Small intestine (tissue), 7 donors: ENCODE results near the gene CCDC93. TPM values are rescaled to one million over a fixed set of nuclear protein-coding genes. Genes with fewer than 3 reads are reported as not detected.
"Not testable (repeated sequence)": the region's sequence is repeated elsewhere in the genome, so short reads cannot be mapped to it uniquely, and the experiment has no call there.

Experiments
- DNase-seq, 2 donors: peaks; one replicate each; pipeline versions ENCODE4 v3.0.0 to v3.0.0-alpha.2; 2013
- FAIRE-seq: peaks from 2 replicates; lab custom pipeline; 2012; peaks lifted over from hg19 to GRCh38; lab: Jason Lieb, UNC
- H3K27ac ChIP-seq, 3 donors: one replicate each; pipeline ENCODE4 v1.5.1; 2013; ENCODE audit warnings: low read length in 2 of 3, mild to moderate bottlenecking in 2 of 3, control low read depth in 1 of 3, inconsistent platforms in 1 of 3, low read depth in 1 of 3, moderate library complexity in 1 of 3
- H3K27me3 ChIP-seq, 3 donors: one replicate each; pipeline ENCODE4 v1.6.1; 2013; ENCODE audit warnings: low read length in 3 of 3, inconsistent platforms in 1 of 3; ENCODE audit not compliant: control insufficient read depth in 3 of 3, insufficient read depth in 3 of 3
- H3K36me3 ChIP-seq, 3 donors: one replicate each; pipeline ENCODE4 v1.6.1; 2013; ENCODE audit warnings: low read length in 3 of 3, inconsistent platforms in 1 of 3, low read depth in 1 of 3, mild to moderate bottlenecking in 1 of 3, moderate library complexity in 1 of 3; ENCODE audit not compliant: control insufficient read depth in 3 of 3, insufficient read depth in 2 of 3
- H3K4me1 ChIP-seq, 3 donors: one replicate each; pipeline ENCODE4 v1.6.1; 2013; ENCODE audit warnings: low read length in 2 of 3, inconsistent platforms in 1 of 3, low read depth in 1 of 3, mild to moderate bottlenecking in 1 of 3, moderate library complexity in 1 of 3; ENCODE audit not compliant: control insufficient read depth in 3 of 3, insufficient read depth in 2 of 3
- H3K4me3 ChIP-seq, 3 donors: one replicate each; pipeline ENCODE4 v1.5.1; 2013; ENCODE audit warnings: low read length in 3 of 3, control low read depth in 1 of 3, inconsistent platforms in 1 of 3, low read depth in 1 of 3, mild to moderate bottlenecking in 1 of 3, moderate library complexity in 1 of 3
- H3K9me3 ChIP-seq, 2 donors: one replicate each; pipeline ENCODE4 v1.6.1; 2013; ENCODE audit warnings: low read depth in 1 of 2, low read length in 1 of 2; ENCODE audit not compliant: control insufficient read depth in 2 of 2, insufficient read depth in 1 of 2
- WGBS, 3 donors: extraction: QIAGEN DNeasy Blood & Tissue Kit; methylation state at CpG; one replicate each; pipeline ENCODE4 v1.1.7; 2013; 5-methylcytosine and 5-hydroxymethylcytosine counted together
- polyA plus RNA-seq, 4 donors: library from polyadenylated mRNA; stranded (reverse) in 3 of 4; unstranded in 1 of 4; fragments of 200-250 nt in 3 of 4; fragments of 120-200 nt in 1 of 4; gene quantifications; one replicate each; pipeline versions ENCODE4 v1.2.1 to v1.2.3, GENCODE V29; 2013
- donor health status: healthy with polysubstance abuse.
- donor health status: control.
- donor health status: control.
- donor health status: Bipolar disorder and iron deficiency.
- donor health status: healthy.

CCDC93 gene
- polyA plus RNA-seq, 4 donors = 7.2 to 44.0 (median 12.0) TPM

DNA sequence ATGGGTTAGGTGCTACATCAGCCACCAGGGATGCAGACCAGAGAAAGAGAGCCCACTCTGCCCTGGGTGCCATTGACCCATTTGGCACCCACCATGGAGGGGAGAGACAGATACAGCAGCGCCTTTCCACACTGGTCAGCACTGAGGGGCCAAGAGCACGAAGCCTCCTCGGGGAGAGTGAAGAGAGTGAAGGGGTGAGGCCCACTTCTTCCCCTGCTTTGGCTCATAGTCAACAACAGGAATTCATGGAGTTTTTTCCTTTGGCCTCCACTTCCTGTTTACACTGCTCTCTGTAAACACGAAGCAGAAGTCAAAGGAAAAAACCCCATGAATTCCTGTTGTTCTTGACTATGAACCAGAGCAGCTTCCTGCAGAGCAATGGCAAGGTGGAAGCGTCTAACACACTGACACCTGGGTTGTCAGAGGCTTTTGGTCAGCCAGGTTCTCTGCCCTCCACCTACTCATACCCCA is 80.0 kb downstream of the CCDC93 start:
- no peaks in the 10 kb centered on the region for H3K27me3 ChIP-seq
- WGBS, 3 donors = 54 to 66% (median 60%) methylated on average over 5 of the region's 5 CpGs
- no peak overlapping the region for H3K4me3 ChIP-seq
- no peaks in the 10 kb centered on the region for H3K9me3 ChIP-seq
- DNase-seq (no peak), FAIRE-seq (no peak)
- H3K36me3 ChIP-seq = peaks cover 36 to 58% (median 57%) of the 10 kb centered on the region in 3 donors
- H3K4me1 ChIP-seq = no peaks in the 10 kb centered on the region
- no peak overlapping the region for H3K27ac ChIP-seq

DNA sequence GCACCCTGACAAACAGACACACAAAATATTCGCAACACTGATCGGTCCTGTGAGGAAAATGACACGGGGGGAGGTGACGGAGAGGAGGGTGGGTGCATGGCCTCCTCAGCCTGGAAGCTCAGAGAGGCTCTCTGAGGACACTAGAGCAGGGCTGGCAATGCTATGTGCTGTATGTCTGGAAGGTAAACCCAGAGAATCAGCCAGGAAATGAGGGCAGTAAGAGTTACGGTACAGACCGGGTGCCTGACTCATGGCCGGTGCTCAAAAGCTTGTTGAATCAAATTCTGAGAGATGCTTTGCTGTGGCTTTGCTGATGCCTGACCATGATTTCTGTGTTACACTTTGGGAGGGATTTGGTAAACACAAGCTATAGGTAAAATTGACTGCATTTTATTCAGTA is 81.9 kb downstream of the CCDC93 start:
- FAIRE-seq (no peak), DNase-seq (no peak)
- Histone ChIP-seq H3K4me3 (no peak overlapping the region), H3K27ac (no peak overlapping the region), H3K9me3 (no peaks in the 10 kb centered on the region), H3K4me1 (no peaks in the 10 kb centered on the region), H3K27me3 (no peaks in the 10 kb centered on the region), H3K36me3 (peaks cover 28 to 50% (median 46%) of the 10 kb centered on the region in 3 donors)
- 94 to 99% (median 94%) methylated on average over 7 of the region's 7 CpGs for WGBS, 3 donors

DNA sequence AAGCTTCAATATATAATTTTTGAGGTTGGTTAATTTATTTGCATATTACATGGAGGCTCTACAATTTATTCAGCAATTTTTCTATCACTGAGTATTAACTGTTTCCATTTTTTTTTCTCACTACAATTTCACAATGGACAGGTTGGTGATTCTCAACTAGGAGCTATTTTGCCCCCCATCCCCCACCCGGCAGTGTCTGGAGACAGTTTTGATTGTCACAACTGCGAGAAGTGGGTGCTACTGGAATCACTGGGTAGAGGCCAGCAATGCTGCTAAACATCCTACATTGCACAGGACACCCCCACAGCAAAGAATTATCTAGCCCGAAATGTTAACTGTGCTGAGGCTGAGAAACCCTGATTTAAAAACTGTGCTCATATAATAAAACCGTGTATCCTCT is 82.6 kb downstream of the CCDC93 start:
- DNase-seq (no peak), FAIRE-seq (no peak)
- Histone ChIP-seq H3K27me3 (no peaks in the 10 kb centered on the region), H3K4me3 (no peak overlapping the region), H3K36me3 (peaks cover 25 to 46% (median 41%) of the 10 kb centered on the region in 3 donors), H3K4me1 (no peaks in the 10 kb centered on the region), H3K27ac (no peak overlapping the region), H3K9me3 (no peaks in the 10 kb centered on the region)
- WGBS, 3 donors = 94 to 96% (median 94%) methylated on average over 4 of the region's 4 CpGs

DNA sequence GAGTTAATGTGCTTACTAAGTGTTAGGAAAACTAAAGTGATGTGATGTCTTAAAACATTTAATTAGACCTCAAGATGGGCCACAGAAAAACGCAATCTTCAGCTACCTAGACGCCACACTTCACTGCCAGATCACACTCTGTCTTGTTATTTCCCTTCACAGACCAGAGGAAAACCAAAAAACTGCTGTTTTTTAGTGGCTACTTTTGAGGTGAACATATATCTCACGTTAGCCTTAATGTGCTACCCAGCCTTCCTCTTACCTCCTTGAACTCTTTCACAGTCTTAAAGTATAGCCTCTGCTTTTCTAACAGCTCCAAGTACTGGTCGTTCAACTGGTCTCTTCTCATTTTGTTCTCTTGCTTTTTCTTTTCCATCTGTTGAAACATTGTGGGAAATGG is 83.1 kb downstream of the CCDC93 start:
- Histone ChIP-seq H3K9me3 (no peaks in the 10 kb centered on the region), H3K4me3 (no peak overlapping the region), H3K4me1 (no peaks in the 10 kb centered on the region), H3K27ac (no peak overlapping the region), H3K27me3 (no peaks in the 10 kb centered on the region), H3K36me3 (peaks cover 25 to 43% (median 39%) of the 10 kb centered on the region in 3 donors)
- whole genome bisulfite sequencing, 3 donors = 91 to 94% (median 93%) methylated on average over 4 of the region's 4 CpGs
- FAIRE-seq (no peak), DNase-seq (no peak)

DNA sequence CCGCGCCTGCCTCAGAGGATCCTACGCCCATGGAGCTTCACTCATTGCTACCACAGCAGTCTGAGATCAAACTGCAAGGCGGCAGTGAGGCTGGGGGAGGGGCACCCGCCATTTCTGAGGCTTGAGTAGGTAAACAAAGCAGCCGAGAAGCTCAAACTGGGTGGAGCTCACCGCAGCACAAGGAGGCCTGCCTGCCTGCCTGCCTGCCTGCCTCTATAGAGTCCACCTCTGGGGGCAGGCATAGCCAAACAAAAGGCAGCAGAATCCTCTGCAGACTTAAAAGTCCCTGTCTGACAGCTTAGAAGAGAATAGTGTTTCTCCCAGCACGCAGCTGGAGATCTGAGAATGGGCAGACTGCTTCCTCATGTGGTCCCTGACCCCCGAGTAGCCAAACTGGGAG is 90.4 kb downstream of the CCDC93 start:
- not testable (repeated sequence) for H3K4me1 ChIP-seq, H3K9me3 ChIP-seq, H3K4me3 ChIP-seq, FAIRE-seq, H3K27me3 ChIP-seq, DNase-seq, H3K27ac ChIP-seq
- peaks cover 17 to 42% (median 34%) of the 10 kb centered on the region in 3 donors for H3K36me3 ChIP-seq
- WGBS, 3 donors = 87 to 95% (median 95%) methylated on average over 9 of the region's 9 CpGs

DNA sequence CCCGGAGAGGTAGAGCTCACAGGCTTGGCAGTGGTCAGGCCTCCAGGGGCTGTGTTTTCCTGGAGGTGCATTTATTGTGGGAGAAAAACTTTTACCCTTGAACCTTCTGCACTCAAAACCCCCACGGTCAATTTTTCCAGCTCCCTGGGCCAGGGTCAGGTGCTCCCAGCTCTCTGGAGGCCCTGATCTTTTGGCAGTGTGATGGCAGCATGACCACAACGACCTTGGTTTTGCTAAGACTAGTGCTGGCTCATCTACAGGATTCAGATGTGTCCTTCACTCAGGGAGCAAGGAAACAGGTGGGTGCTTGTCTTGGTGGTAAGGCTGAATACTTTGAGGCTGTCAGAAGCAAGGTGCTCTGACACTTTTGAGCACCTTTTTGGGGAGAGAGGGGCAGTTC is 92.3 kb downstream of the CCDC93 start:
- Histone ChIP-seq H3K9me3 (no peaks in the 10 kb centered on the region), H3K36me3 (peaks cover 19 to 47% (median 35%) of the 10 kb centered on the region in 3 donors), H3K4me3 (no peak overlapping the region), H3K27ac (no peak overlapping the region), H3K4me1 (peaks cover 0 to 5% (median 0%) of the 10 kb centered on the region in 3 donors), H3K27me3 (no peaks in the 10 kb centered on the region)
- DNase-seq (no peak), FAIRE-seq (no peak)
- WGBS, 3 donors = 83 to 93% (median 90%) methylated on average over 3 of the region's 3 CpGs

DNA sequence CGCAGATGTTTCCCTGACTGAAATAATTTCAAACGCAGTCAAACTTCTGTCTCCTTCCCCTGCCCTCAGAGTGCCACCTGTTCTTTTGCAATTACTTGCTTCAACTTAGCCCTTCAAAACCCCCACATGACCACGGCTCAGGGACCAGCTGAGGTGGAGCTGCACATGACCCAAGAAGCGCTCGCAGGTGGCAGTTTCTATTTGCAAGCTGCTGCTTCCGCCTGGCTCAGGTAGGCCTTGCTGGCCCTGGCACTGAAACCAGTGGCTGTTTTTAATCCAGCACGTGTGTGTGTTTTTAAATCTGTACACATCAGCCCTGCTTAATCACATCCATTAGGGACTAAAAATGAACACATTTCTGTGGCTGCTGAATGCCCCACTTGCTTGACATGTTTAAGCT is 95.3 kb downstream of the CCDC93 start:
- peaks cover 0 to 5% (median 0%) of the 10 kb centered on the region in 3 donors for H3K4me1 ChIP-seq
- H3K36me3 ChIP-seq = peaks cover 19 to 50% (median 36%) of the 10 kb centered on the region in 3 donors
- no peak overlapping the region for H3K27ac ChIP-seq
- no peak overlapping the region for H3K4me3 ChIP-seq
- DNase-seq (no peak), FAIRE-seq (no peak)
- no peaks in the 10 kb centered on the region for H3K9me3 ChIP-seq
- WGBS, 3 donors = 85 to 92% (median 88%) methylated on average over 7 of the region's 7 CpGs
- no peaks in the 10 kb centered on the region for H3K27me3 ChIP-seq

DNA sequence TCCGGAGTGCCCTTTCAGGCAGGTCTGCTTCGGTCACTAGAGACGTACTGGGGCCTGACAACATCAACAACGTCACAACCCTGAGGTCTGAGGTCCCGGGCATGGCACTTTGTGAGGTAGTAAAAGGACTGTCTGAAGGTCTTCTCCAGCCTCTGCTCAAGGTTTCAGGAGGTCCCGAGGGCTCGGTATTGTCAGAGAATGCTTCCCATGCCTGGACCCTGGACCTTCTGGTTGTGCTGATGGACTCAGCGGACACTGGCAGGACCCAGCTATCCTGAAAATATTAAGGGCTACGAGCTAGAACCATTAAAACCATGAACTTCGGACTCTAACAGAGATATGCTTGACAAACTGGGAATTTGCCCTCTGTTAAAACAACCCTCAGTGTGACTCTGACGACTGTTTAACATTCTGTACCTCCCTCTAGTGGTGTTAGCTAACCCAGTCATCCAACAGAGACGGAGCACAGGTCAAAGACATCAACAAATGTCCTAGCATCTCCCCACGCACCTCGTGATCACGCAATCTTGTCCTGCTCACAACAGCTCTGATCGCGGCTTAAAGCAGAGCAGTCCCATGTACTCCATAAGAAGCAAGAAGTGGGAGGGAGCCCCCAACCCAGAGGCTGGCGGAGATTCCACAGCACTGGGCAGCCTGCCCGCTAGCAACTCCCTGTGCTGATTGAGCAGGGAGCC is 96.5 kb downstream of the CCDC93 start:
- Histone ChIP-seq H3K4me3 (no peak overlapping the region), H3K36me3 (peaks cover 17 to 39% (median 32%) of the 10 kb centered on the region in 3 donors), H3K27ac (peak overlapping the region in 1 of 3 donors; percentile 27), H3K9me3 (no peaks in the 10 kb centered on the region), H3K27me3 (no peaks in the 10 kb centered on the region), H3K4me1 (peaks cover 0 to 5% (median 0%) of the 10 kb centered on the region in 3 donors)
- 26 to 72% (median 45%) methylated on average over 19 of the region's 19 CpGs for WGBS, 3 donors
- DNase-seq (peak; percentile 84 to 87), FAIRE-seq (no peak)
